Measurements from ENCODE around the gene CYP11A1.

Gene CYP11A1

DNA sequence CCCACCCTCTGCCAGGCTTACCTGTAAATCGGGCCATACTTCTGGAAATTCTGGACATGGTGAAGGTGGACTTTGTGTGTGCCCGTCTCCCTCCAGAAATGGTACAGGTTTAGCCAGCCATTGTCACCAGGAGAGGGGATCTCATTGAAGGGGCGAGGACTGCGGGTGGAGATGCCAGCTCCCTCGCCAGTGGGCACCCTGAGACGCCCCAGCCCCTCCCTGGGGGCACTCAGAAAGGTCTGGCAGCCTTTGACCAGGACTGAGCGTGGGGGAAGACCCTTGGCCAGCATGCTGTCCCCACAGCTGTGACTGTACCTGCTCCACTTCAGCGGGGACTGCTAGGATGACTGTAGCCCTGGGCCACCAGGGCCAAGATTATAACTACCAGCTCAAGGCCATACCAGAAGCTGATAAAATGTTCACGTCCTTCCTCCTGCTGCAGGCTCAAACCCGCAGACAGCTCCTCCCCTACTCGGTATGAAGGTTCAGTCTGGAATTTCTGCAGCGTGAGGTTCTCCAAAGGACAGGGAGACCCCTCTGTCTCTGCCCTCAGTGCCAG lies at the start of gene CYP11A1:
TSS of gene CYP11A1 (minus strand) at position 351 of the 559 bp plus-strand sequence. CDS start at position 290, 61 bp downstream.
- no peak within 1 kb of the TSS for H3K9ac ChIP-seq (ENCODE audit: low read length)

DNA sequence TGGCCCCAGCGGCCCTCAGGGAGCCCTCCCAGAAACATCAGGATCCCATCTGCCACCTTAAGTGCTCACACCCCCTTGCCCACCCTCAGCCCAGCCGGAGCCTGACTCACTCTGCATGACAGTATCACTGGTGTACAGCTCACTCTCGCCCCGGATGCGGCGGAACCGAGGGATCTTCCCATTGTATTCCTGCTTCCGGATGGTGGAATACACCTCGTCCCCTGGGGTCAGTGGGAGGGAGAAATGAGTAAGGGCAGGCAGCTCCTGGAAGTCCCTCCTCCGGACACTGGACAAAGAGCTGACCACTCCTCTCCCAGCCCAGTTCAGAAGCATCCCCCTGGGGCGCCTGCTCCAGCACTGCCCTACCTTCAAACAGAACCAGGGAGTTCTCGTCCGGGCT lies 49.8 kb upstream of the CYP11A1 start:
- Histone ChIP-seq H4K20me1 (ENCODE audit: insufficient read depth, low read length) (no peaks in the 10 kb centered on the region), H3K27ac (ENCODE audit: low read length) (no peak overlapping the region), H3K9ac (ENCODE audit: low read length) (no peak overlapping the region), H3K27me3 (replicated peaks; ENCODE audit: insufficient read depth, low read length) (no peaks in the 10 kb centered on the region), H3K36me3 (replicated peaks; ENCODE audit: insufficient read depth, low read length) (no peaks in the 10 kb centered on the region), H3K4me3 (ENCODE audit: low read length) (no peak overlapping the region), H2AFZ (ENCODE audit: low read length) (no peak overlapping the region), H3K79me2 (ENCODE audit: low read length) (peaks cover 30% of the 10 kb centered on the region), H3F3A (ENCODE audit: insufficient read depth, low read length) (peaks cover 3% of the 10 kb centered on the region; the same call in 1 of the 2 replicates), H3K4me1 (ENCODE audit: low read length) (peaks cover 15% of the 10 kb centered on the region), H3K9me3 (replicated peaks; ENCODE audit: insufficient read depth, low read length) (no peaks in the 10 kb centered on the region), H3K4me2 (ENCODE audit: low read depth, low read length) (no peak overlapping the region), H3K9me2 (replicated peaks; ENCODE audit: insufficient read depth, low read length) (no peaks in the 10 kb centered on the region)
- DNase-seq: no peak
- TF ChIP-seq EZH2phosphoT487 (IDR thresholded peaks at IDR 0.05; ENCODE audit: low read length) (no peak), EZH2 (optimal IDR thresholded peaks at IDR 0.05; ENCODE audit: low read depth, low read length) (no peak)
- TF ChIP-seq, protein P1, sequence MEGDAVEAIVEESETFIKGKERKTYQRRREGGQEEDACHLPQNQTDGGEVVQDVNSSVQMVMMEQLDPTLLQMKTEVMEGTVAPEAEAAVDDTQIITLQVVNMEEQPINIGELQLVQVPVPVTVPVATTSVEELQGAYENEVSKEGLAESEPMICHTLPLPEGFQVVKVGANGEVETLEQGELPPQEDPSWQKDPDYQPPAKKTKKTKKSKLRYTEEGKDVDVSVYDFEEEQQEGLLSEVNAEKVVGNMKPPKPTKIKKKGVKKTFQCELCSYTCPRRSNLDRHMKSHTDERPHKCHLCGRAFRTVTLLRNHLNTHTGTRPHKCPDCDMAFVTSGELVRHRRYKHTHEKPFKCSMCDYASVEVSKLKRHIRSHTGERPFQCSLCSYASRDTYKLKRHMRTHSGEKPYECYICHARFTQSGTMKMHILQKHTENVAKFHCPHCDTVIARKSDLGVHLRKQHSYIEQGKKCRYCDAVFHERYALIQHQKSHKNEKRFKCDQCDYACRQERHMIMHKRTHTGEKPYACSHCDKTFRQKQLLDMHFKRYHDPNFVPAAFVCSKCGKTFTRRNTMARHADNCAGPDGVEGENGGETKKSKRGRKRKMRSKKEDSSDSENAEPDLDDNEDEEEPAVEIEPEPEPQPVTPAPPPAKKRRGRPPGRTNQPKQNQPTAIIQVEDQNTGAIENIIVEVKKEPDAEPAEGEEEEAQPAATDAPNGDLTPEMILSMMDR (IDR thresholded peaks at IDR 0.05; ENCODE audit: low read length): no peak

More for the DNA sequence above, at the start of gene CYP11A1:
- no peaks in the 10 kb centered on the region for H3K9me2 ChIP-seq (replicated peaks; ENCODE audit: insufficient read depth, low read length)
- TF ChIP-seq EZH2 (optimal IDR thresholded peaks at IDR 0.05; ENCODE audit: low read depth, low read length) (no peak), EZH2phosphoT487 (IDR thresholded peaks at IDR 0.05; ENCODE audit: low read length) (no peak)
- TF ChIP-seq, protein P1 (IDR thresholded peaks at IDR 0.05; ENCODE audit: low read length): no peak
- no peaks in the 10 kb centered on the region for H4K20me1 ChIP-seq (ENCODE audit: insufficient read depth, low read length)
- no peaks in the 10 kb centered on the region for H3K9me3 ChIP-seq (replicated peaks; ENCODE audit: insufficient read depth, low read length)
- H3F3A ChIP-seq (ENCODE audit: insufficient read depth, low read length): no peaks in the 10 kb centered on the region
- H3K27ac ChIP-seq (ENCODE audit: low read length): no peak within 1 kb of the TSS
- no peaks in the 10 kb centered on the region for H3K36me3 ChIP-seq (replicated peaks; ENCODE audit: insufficient read depth, low read length)
- H2AFZ ChIP-seq (ENCODE audit: low read length): no peak within 1 kb of the TSS
- H3K4me2 ChIP-seq (ENCODE audit: low read depth, low read length): no peak within 1 kb of the TSS
- no peaks in the 10 kb centered on the region for H3K4me1 ChIP-seq (ENCODE audit: low read length)
- no peak within 1 kb of the TSS for H3K4me3 ChIP-seq (ENCODE audit: low read length)
- H3K79me2 ChIP-seq (ENCODE audit: low read length): no peaks in the 10 kb centered on the region
- DNase-seq: no peak
- 0 out of 2 replicates have a peak, but pooled peaks cover 4% of the 10 kb centered on the region for H3K27me3 ChIP-seq (replicated peaks; ENCODE audit: insufficient read depth, low read length)

DNA sequence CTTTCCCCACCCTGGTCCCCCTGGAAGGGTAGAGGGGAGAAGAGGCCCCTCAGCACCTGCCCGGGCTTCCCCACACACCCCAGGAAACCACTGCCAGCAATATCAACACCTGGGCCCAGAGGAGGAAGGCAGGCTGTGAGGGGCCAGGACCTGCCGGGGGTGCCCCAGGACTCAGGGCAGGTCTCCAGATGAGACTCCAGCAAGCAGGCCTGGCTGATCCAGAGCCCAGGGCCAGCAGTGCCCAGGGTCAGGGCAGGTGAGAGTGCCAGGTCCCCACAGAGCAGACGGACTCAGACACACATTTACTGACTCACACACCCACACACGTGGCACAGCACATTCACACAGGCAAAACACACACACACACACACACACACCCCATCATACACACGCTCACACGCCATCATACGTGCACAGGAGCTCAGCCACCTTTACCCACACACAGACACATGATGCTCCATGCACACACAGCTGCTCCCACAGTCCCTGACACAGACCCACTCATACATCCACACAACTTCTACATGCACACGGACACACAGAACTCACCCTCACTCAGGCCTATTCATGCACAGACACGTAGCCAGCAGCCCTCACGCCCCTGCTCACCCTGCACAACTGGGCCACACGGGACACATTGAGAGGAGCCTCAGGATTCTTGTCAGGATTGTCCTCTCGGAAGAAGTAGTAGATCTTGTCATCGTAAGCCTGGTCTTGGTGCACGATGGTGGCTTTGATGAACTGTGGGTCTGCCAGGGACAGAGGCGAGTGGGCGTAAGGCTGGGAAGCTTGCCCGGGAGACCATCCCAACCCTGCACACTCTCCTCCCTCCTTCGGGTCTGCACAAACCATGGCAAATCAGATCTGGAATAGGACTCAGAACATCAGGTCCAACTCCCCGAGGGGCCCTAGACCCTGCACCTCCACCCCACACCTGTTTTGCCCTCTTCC lies 48.8 kb upstream of the CYP11A1 start:
- Histone ChIP-seq H3K27me3 (replicated peaks; ENCODE audit: insufficient read depth, low read length) (no peaks in the 10 kb centered on the region), H3K79me2 (ENCODE audit: low read length) (peaks cover 22% of the 10 kb centered on the region), H3K36me3 (replicated peaks; ENCODE audit: insufficient read depth, low read length) (no peaks in the 10 kb centered on the region), H3K9me3 (replicated peaks; ENCODE audit: insufficient read depth, low read length) (no peaks in the 10 kb centered on the region), H3K9ac (ENCODE audit: low read length) (no peak overlapping the region), H3K4me2 (ENCODE audit: low read depth, low read length) (no peak overlapping the region), H2AFZ (ENCODE audit: low read length) (no peak overlapping the region), H3K4me1 (ENCODE audit: low read length) (peaks cover 15% of the 10 kb centered on the region), H3K4me3 (ENCODE audit: low read length) (no peak overlapping the region), H3K9me2 (replicated peaks; ENCODE audit: insufficient read depth, low read length) (no peaks in the 10 kb centered on the region), H3F3A (ENCODE audit: insufficient read depth, low read length) (peaks cover 3% of the 10 kb centered on the region; the same call in 1 of the 2 replicates), H4K20me1 (ENCODE audit: insufficient read depth, low read length) (no peaks in the 10 kb centered on the region), H3K27ac (ENCODE audit: low read length) (no peak overlapping the region)
- no peak for DNase-seq
- TF ChIP-seq EZH2phosphoT487 (IDR thresholded peaks at IDR 0.05; ENCODE audit: low read length): no peak
- TF ChIP-seq, protein P1 (IDR thresholded peaks at IDR 0.05; ENCODE audit: low read length): no peak
- TF ChIP-seq EZH2 (optimal IDR thresholded peaks at IDR 0.05; ENCODE audit: low read depth, low read length): no peak

Measured in MM.1S (cell line).